Measurements from ENCODE around the gene NCAM2.

The NCAM2 gene

DNA sequence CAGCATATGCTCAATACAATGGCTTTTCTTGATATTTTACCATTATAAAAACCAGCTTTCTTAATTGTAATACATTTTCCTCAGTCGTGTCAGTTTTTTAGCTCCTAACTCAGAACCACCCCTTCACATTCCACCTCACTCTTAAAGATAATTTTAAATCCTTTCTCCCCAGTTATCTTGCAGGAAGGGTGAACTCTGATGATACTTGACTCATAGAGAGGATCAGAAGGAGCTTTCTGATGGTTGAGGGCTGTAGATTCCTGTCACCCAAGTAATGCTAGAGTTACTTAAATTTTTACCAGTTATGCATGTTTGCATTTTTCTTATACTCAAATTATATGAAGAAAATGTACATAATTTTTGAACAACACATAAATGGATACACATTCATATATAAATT, 233.7 kb downstream of the NCAM2 start:
- no peak for DNase-seq

DNA sequence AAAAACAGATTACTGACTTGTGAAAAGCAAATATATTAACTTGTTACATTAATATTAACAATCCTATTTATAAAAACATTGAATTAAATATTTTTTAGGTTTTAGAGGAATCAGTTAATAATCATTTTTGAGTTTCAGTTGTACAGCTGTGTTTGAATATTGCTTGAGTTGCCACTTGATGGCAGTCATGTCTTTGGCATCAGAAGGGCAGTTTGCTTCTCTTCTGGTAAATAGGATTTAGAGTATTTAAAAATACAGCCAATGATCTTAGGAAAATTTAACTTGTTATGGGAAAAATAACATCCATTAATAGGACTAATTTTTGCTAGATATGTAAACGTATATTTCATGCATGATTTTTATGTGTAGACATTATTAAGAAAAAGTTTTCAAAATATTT, 234.1 kb downstream of the NCAM2 start:
- DNase-seq = no peak

DNA sequence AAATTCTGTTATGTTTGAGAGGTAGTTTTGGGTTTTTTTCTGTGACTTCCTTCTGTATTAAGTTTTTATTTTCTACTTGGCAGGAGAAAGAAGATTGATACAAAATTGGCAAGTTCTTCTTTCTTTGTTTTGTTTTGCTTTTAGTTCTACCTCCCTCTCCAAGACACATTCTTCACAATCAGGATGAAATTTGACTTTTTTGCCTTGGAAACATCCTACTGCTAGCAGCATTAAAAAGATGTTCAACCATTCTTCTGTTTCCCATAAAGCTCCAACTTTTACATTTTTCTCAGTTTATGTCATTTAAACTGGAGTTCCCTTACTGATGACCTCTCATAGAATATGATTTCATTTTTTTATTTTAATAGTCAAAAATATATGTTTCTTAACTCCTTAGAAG, 234.8 kb downstream of the NCAM2 start:
- DNase-seq = no peak

DNA sequence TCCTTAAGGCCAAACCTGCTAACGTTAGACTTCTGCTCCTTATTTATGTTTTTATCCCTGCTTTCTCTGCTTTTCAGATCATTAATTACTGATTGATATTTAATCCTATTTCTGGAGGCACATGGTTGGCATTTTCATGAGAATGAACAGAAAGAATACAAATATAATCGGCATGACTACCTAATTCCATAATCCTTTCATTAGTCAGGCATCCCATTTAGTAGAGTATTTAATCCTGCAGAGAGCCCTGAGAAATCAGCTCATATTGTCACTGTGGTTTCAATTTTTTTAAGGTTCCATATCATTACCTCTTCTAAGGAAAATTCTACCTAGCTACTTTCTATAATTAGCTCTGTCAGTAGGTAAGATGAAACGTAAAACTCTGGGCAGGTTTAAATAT, 238.8 kb downstream of the NCAM2 start:
- DNase-seq = no peak

DNA sequence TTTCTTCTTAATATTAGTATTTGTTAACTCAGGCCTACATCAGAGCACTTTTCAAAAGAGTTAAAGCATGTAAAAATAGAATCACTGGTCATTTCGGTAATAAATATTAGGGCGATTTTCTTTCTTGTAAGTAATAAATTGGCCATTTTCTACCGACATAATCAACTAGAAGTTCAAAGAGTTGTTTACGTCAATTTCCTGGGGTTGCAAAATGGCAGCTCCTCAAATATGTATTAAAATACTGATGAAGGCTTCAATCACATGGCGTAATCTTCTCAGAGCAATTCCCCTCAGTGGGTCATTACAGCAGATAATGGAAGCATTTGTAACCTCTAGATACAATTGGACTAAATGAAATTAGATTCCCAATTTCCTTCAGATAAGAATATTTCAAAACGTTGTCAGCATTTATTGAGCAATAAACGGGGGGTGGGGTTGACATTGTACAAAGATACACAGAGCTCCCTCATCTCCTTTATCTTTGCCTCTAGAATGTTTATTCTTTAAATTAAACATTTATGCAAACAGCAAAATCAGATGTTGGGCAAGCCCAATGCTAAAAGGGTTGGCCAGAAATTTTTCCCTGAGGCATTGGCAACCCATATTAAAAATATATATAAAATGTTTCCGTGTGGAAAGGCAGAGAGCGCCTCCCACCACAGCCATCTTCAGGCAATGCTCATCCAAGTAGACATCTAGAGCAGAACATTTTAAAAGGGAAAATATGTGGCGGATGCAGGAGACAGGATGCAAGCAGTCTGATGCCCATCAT, 240.6 kb downstream of the NCAM2 start:
- no peak for DNase-seq

DNA sequence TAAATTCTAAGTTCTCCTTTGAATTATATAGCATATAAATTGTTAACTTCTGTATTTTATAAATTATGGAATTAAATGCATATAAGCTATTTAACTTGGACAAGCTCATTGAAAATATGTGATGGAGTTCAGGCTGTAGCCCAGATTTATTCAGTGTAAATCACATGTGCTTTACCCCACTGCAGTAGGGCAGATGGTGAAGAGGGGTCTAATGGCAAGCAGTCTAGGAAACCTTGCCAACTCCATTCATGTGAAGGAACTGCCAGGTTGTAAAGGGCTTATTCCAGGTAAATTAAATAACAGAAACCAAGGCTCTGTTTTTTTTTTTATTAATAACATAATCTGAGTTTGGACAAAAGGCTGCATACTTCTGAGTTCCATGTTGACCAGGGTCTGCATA, 243.2 kb downstream of the NCAM2 start:
- no peak for DNase-seq

DNA sequence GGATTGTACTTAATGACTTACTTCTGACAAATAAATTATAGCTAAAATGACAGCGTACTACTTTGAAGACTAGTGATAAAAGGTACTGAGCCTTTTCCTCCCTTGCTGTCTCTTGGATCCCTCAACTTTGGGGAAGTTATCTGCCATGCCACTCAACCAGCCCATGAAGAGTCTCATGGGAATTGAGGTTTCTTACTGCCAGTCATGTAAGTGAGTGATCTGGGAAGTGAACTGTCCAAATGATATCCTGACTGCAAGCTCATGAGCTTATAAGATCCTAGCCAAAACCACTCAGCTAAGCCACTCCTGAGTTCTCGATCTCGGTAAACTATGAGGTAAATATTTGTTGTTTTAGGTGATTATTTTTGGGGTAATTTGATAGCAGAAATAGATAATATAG, 247.8 kb downstream of the NCAM2 start:
- DNase-seq = no peak

DNA sequence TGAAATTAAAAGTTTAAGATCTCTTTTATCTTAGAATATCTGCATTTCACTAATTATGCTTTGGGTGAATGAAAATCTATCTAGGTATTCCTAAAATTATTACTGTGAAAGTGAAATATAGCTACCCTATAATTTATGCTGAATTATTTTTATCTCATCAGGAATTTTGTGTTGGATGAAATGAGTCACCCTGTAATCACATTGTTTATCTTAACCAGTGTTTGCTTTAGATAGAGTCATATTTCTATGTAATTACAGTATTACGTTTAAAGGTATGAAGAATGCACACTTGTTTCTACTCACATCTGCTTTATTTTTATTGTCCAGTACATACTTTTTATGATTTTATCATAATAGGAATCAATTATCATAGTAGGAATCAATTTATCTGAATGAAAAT, 249.2 kb downstream of the NCAM2 start:
- DNase-seq = no peak

DNA sequence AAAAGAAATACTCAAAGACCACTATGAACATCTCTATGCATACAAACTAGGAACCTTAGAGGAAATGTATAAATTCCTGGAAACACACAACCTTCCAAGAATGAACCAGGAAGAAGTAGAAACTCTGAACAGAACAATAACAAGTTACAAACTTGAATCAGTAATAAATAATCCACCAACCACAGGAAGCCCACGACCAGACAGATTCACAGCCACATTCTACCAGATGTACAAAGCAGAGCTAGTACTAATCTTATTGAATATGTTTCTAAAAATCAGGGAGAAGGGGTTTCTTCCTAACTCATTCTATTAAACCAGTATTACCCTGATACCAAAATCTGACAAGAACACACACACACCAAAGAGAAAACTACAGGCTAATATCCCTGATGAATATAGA, 263.8 kb downstream of the NCAM2 start:
- no peak for DNase-seq

DNA sequence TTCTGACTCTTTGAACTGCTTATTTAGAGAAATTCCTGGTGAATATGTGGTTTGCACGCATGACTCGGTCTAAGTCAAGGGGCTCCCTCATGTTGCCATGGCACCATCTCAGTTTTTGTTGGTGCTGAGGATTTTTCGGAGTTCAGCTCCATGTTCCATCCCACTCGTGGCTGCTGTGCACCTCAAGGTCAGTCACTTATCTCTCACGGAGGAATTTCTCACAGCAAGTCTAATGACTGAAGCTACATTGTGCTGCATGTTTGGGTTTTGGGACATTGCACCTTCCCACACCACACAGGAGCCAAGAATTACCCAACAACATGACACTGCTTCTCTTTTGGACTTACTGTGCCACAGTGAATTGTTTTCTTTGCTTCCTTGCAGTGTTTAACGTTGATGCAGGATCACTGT, 269.9 kb downstream of the NCAM2 start:
- no peak for DNase-seq

DNA sequence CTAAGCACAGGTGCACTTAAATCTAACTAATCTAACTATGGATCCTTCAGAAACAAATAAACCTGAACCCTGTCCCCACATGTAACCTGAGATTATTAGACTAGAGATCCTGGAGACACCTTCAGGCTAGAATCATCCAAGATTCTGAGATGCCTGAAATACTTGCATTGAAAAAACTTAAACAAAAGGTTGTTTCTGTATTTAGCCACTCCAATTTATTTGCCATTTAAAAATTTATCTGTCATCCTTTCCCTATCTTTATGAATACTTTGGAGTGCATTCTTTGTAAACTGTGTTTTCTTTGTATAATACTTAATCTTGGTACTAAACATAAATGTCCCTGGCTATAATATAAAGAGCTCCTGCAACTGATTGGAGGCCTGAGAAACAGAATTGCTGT, 270.7 kb downstream of the NCAM2 start:
- no peak for DNase-seq

DNA sequence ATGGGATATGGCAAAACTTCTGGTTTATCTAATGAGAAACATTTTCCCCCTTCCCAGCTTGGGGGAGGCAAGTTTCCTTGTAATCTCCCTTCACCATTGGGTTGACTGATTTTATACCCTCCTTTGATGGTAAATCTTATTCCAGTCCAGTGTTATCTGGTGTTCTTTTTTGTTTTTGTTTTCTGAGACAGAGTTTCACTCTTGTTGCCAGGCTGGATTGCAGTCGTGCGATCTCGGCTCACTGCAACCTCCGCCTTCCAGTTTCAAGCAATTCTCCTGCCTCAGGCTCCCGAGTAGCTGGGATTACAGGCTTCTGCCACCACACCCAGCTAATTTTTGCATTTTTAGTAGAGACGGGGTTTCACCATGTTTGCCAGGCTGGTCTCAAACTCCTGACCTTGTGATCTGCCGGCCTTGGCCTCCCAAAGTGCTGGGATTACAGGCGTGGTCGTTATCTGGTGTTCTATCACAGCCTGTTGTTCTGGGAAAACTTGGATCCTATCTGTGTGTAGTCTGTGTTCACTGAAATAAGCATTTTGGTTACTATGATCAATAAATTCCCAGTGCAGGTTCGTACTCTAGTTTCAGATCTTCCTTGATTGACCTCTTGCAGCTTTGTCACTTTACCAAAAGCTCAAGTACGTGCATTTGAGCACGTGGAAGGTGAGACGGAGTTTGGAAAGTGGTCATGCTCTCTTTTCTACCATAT, 281.1 kb downstream of the NCAM2 start:
- DNase-seq = no peak

DNA sequence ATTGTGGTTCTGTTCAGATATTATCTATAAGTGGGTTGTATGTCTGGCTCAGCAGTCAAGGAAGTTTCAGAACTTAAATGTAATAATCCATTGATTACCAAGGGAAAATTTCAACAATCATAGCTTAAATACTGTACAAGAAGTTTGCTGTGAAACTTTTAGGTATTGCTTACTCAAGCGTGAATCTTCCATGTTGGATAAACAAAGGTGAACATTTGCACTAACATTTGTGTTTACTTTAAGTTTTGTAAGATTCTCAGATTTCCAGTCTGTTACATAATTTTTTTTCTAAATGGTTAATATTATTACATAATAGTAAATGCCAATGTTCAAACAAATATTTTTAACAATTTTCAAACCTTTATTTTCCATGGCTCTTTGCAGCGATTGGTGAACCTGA, 285.6 kb downstream of the NCAM2 start:
- no peak for DNase-seq

DNA sequence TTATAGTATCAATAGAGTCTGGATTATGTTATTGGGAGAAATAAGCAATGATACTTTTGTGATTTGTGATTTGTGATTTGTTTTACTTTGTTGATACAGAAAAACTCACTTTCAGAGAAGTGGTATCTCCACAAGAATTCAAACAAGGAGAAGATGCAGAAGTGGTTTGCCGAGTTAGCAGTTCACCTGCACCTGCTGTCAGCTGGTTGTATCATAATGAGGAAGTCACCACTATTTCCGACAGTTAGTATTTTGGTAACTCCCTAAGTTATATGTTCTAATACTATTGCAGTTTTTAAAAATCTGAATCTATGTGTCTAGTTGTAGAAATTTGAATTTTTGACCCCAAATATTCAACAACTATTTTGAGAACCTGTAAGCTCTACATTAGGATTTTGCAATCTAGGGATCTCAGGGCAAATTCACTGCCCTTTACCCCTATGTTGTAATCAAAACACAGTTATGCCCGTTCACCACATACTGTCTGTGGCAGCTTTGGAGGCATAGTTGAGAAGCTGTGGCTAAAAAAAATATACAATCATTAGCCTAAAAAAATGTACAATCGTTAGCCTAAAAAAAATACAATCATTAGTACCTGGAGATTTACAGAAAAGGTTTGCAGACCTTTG, 288.1 kb downstream of the NCAM2 start:
- no peak for DNase-seq

DNA sequence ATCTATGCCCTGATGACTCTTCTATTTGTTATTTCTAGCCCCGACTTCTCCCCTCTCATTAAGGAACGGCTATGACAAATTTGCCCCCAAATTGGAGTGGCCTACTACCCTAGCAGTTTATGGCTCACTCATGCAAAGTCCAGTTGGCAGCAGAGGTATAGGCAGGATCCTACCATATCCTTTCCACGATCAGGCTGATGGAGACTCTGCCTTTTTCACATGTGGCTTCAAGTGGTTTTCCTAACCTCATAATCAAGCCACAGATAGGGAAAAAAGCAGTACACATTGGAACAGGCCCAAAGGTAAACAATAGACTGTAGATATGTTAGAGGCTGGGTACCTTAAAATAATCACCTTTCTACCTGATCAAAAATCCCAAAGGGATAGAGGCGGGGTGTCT, 292.5 kb downstream of the NCAM2 start:
- no peak for DNase-seq

DNA sequence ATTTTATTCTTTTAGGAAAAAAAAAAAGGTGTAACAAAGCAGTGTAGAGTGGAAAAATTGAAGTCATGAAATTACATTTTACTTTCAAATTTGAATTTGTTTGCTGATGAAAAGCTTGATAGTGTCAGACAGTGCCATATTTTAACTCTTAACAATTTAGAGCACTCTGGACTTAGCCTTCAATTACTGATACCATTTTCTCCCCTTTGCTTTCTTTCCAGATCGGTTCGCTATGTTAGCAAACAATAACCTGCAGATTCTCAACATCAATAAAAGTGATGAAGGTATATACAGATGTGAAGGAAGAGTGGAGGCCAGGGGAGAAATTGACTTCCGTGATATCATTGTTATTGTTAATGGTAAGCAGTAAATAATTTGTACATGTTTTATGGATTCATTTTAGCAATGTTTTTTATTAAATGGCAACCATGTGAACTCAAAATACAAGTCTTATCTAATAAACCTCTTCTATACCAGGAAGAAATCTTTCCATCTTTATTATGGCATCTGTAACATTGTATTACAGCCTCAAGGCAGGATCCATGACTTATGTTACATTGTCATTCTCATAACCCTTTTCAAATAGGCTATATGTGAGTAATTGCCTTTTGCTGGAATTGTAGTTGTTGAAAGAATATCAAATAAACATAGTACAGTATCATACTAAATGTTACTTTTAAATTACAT, 293.8 kb downstream of the NCAM2 start:
- DNase-seq = no peak

DNA sequence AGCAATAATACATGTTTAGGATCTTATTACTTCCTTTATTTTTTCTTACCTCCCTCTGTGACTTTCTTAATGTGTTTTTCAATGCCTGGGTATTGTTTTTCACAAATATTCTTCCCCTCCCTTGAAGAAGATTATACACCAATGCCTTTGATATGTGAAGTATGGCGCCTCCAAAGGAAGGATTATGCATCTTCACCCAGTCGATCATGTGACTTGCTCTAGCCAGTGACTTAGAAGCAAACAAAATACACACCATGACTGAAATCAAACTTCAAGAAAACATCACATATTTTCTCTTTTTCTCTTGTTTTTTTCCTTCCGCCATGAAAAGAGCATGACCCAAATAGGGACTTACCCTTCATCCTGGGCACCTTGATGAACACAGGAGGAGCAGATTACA, 297.1 kb downstream of the NCAM2 start:
- DNase-seq = no peak

DNA sequence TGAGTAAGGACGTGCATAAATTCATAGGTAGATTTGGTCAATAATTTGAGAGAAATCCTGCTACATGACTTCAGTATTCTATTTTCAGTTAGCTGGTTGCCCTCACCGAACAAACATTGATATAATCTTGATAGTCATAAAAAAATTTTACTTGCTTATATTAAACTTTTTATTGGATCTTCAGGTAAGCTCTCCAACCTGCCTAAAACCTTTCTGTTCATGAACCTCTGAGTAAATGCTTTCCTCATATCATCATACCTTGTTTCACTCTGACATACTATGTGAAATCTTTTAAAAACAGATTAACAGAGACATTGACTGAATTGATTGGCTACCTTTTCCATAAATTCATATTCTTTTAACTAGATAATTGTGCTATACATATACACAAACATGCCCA, 299.0 kb downstream of the NCAM2 start:
- DNase-seq = no peak

DNA sequence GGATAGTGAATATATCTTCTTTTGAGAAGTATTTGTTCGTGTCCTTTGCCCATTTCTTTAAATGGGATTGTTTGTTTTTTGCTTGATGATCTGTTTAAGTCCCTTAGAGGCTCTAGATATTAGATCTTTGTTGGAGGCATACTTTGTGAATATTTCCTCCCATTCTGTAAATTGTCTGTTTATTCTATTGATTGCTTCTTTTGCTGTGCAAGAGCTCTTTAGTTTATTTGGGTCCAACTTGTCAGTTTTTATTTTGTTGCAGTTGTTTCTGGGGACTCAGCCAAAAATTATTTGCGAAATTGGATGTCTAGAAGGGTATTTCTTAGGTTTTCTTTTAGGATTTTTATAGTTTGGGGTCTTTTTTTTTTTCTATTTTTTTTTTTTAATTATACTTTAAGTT, 302.8 kb downstream of the NCAM2 start:
- DNase-seq = no peak

DNA sequence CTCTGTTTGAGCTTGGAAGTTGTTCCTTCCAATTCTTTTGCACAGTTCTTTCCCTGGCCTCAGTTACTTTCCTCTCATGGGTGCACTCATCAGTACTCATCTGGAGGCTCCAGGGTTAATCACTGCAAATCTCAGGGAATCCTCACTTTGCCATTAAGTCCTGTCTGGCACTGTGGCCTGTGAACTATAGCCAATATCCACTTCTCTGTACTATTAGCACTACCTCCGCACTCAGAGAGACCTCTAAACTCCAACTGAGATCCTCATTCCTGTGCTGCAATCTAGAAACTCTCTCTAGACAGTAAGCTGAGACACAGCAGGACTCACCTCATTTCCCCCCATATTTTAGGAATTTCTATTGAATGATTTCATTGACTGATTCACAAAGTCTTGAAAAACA, 311.3 kb downstream of the NCAM2 start:
- DNase-seq = no peak

DNA sequence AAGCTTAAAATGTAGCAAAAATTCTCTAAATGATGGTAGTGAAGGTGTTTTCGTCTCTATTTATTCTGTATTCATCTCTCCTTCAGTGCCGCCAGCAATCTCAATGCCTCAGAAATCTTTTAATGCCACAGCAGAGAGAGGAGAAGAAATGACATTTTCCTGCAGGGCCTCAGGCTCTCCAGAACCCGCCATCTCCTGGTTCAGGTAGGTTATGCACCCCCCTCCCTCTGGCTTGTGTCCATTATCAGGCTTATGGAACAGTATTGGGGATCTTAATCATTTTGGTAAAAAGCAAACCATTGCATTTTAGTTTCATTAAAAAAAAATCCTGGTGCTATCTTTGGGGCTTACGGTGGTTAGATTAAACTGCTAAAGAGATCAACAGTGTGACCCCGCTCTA, 326.1 kb downstream of the NCAM2 start:
- DNase-seq = no peak

DNA sequence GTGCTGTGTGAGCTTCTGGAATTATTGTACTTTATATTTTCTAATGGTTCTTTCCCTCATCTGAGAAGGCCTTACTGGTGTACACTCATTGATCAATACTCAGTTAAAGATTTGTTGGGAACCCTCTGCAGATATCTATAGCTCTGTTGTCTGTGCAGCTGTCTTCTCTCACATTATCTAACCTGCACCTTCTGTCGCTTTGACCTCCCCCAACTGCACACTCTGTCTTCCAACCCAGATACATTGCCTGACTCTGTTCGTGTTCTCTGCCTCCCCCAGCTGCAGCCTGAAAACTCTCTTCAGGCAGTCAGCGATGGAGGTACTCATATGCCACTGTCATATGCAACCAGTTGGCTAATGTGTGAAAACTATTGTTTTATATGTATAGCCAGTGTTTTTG, 334.3 kb downstream of the NCAM2 start:
- no peak for DNase-seq

DNA sequence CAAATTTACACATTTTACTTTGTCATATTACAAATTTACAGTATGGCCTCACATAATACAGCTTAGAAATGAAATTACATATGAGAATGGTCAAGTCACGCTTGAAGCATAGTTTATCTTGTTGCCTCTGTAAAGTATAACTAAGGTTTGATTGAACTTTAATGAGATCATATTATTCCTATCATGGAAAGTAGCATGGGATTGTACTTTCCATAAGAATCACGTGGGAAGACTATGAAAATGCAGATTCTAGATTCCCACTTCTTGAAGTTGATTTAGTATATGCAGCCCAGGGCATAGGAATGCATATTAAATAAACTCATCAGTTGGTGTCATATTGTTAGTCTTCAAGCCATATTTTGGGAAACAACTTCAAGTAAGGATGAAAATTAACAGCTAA, 342.8 kb downstream of the NCAM2 start:
- no peak for DNase-seq

DNA sequence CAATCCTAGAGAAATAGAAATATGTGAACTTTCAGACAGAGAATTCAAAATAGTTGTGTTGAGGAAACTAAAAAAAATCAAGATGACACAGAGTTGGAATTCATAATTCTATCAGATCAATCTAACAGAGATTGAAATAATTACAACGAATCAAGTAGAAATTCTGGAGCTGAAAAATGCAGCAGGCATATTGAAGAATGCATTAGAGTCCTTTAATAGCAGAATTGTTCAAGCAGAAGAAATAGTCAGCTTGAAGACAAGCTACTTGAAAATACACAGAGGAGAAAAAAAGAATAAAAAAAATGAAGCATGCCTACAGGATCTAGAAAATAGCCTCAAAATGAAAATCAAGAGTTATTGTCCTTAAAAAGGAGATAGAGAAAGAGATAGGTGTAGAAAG, 347.1 kb downstream of the NCAM2 start:
- no peak for DNase-seq
